WTC11 (cell line): ENCODE data around the gene WDR59. TPM values are rescaled to one million over a fixed set of nuclear protein-coding genes. Genes with fewer than 3 reads are reported as not detected.

Source experiments
- ATAC-seq: fragments of 200-7000 bp; cut with Tn5 transposase; 2 replicates; pipeline ENCODE4 v1.10.0; 2021; ENCODE audit warnings: mild to moderate bottlenecking, moderate library complexity
- CTCF ChIA-PET: fragments of 300-600 bp; sonication (Branson Sonifier 250); formaldehyde crosslinking; loops from one replicate; lab custom pipeline; 2021; ENCODE audit warnings: antibody characterized with exemption; lab: Charles Lee
- POLR2A ChIA-PET: fragments of 350-600 bp; sonication (Branson Sonifier 250); formaldehyde crosslinking; loops from one replicate; lab custom pipeline; 2021; ENCODE audit warnings: antibody characterized with exemption; lab: Charles Lee
- DNase-seq: peaks from one replicate; pipeline ENCODE4 v3.0.0; 2021; ENCODE audit warnings: low spot score
- H3K27ac Mint-ChIP-seq: 2 replicates; pipeline ENCODE4 v1.8.0; 2021; ENCODE audit warnings: mixed read lengths
- H3K27me3 Mint-ChIP-seq: 2 replicates; pipeline ENCODE4 v1.8.0; 2021; ENCODE audit warnings: low read depth, mild to moderate bottlenecking, moderate library complexity, mixed read lengths
- H3K36me3 Mint-ChIP-seq: 2 replicates; pipeline ENCODE4 v1.8.0; 2021; ENCODE audit warnings: mixed read lengths
- H3K4me1 Mint-ChIP-seq: 2 replicates; pipeline ENCODE4 v1.8.0; 2022; ENCODE audit warnings: mixed read lengths
- H3K4me3 Mint-ChIP-seq: 2 replicates; pipeline ENCODE4 v1.8.0; 2021; ENCODE audit warnings: mild to moderate bottlenecking, moderate library complexity, mixed read lengths
- H3K9me3 Mint-ChIP-seq: 2 replicates; pipeline ENCODE4 v1.8.0; 2021; ENCODE audit warnings: mixed read lengths
- ARID4B ChIP-seq: sonication (generic); formaldehyde crosslinking; IDR thresholded peaks from 2 replicates; pipeline ENCODE4 v1.8.0; 2023; ENCODE audit warnings: missing genetic modification reagents, mild to moderate bottlenecking, borderline replicate concordance
- CTCF ChIP-seq: fragments of 200-600 bp; IDR thresholded peaks from 2 replicates; pipeline ENCODE4 v1.8.0; 2022; ENCODE audit warnings: antibody characterized with exemption
- E2F1 ChIP-seq: sonication (generic); formaldehyde crosslinking; IDR thresholded peaks from 2 replicates; pipeline ENCODE4 v1.8.0; 2022; ENCODE audit warnings: mild to moderate bottlenecking, missing genetic modification reagents
- EMX1 ChIP-seq: fragments of 250-450 bp; sonication (Bioruptor Pico); IDR thresholded peaks from 2 replicates; pipeline ENCODE4 v1.8.0; 2021; ENCODE audit warnings: mild to moderate bottlenecking
- FOXJ3 ChIP-seq: sonication (generic); formaldehyde crosslinking; IDR thresholded peaks from 2 replicates; pipeline ENCODE4 v1.9.0; 2021; ENCODE audit warnings: missing genetic modification reagents, mild to moderate bottlenecking, borderline replicate concordance
- FOXK1 ChIP-seq: sonication (generic); formaldehyde crosslinking; IDR thresholded peaks from 2 replicates; pipeline ENCODE4 v1.8.0; 2022; ENCODE audit warnings: mild to moderate bottlenecking, moderate library complexity, missing genetic modification reagents
- FOXP4 ChIP-seq: sonication (generic); formaldehyde crosslinking; IDR thresholded peaks from 2 replicates; pipeline ENCODE4 v1.8.0; 2022; ENCODE audit warnings: mild to moderate bottlenecking, missing genetic modification reagents
- JUN ChIP-seq: sonication (generic); formaldehyde crosslinking; IDR thresholded peaks from 2 replicates; pipeline ENCODE4 v1.8.0; 2023; ENCODE audit warnings: mild to moderate bottlenecking, missing genetic modification reagents
- NFE2L1 ChIP-seq: sonication (generic); formaldehyde crosslinking; IDR thresholded peaks from 2 replicates; pipeline ENCODE4 v1.8.1; 2023; ENCODE audit warnings: missing genetic modification reagents
- NR2C2 ChIP-seq: sonication (generic); formaldehyde crosslinking; IDR thresholded peaks from 2 replicates; pipeline ENCODE4 v1.8.0; 2022; ENCODE audit warnings: mild to moderate bottlenecking, missing genetic modification reagents
- RORB ChIP-seq: fragments of 250-450 bp; sonication (Bioruptor Pico); IDR thresholded peaks from 2 replicates; pipeline ENCODE4 v1.9.0; 2021; ENCODE audit warnings: mild to moderate bottlenecking
- SOX15 ChIP-seq: fragments of 250-450 bp; sonication (Bioruptor Pico); IDR thresholded peaks from 2 replicates; pipeline ENCODE4 v1.9.0; 2021; ENCODE audit warnings: mild to moderate bottlenecking
- SP1 ChIP-seq: sonication (generic); formaldehyde crosslinking; conservative IDR thresholded peaks from 2 replicates; pipeline ENCODE4 v1.8.1; 2022; ENCODE audit warnings: missing genetic modification reagents
- ZBTB43 ChIP-seq: sonication (generic); formaldehyde crosslinking; IDR thresholded peaks from 2 replicates; pipeline ENCODE4 v1.8.1; 2023; ENCODE audit warnings: mild to moderate bottlenecking, missing genetic modification reagents
- ZNF138 ChIP-seq: sonication (generic); formaldehyde crosslinking; conservative IDR thresholded peaks from 2 replicates; pipeline ENCODE4 v1.8.1; 2022; ENCODE audit warnings: mild to moderate bottlenecking, moderate library complexity, missing genetic modification reagents
- ZNF396 ChIP-seq: fragments of 250-450 bp; sonication (Bioruptor Pico); IDR thresholded peaks from 2 replicates; pipeline ENCODE4 v1.8.0; 2021; ENCODE audit warnings: mild to moderate bottlenecking, moderate library complexity, borderline replicate concordance
- ZNF416 ChIP-seq: fragments of 250-450 bp; sonication (Bioruptor Pico); IDR thresholded peaks from 2 replicates; pipeline ENCODE4 v1.9.0; 2021; ENCODE audit warnings: mild to moderate bottlenecking, inconsistent platforms
- ZNF512 ChIP-seq: sonication (generic); formaldehyde crosslinking; IDR thresholded peaks from 2 replicates; pipeline ENCODE4 v1.8.1; 2022; ENCODE audit warnings: missing genetic modification reagents, borderline replicate concordance
- ZNF532 ChIP-seq: fragments of 250-450 bp; sonication (Bioruptor Pico); IDR thresholded peaks from 2 replicates; pipeline ENCODE4 v1.9.0; 2021; ENCODE audit warnings: mild to moderate bottlenecking, borderline replicate concordance
- total RNA-seq: library from RNA; stranded (reverse); gene quantifications from 3 replicates; pipeline ENCODE4 v1.2.3, GENCODE V29; 2021

Gene WDR59
- total RNA-seq, 1 experiment from 2014 or later = 100 TPM

- TF ChIP-seq ARID4B (CRISPR knock-in tag) = no peak
- TF ChIP-seq ZNF416 (CRISPR knock-in tag) = no peak
- no peak for TF ChIP-seq ZNF138 (CRISPR knock-in tag)
- TF ChIP-seq CTCF = no peak
- TF ChIP-seq NR2C2 (CRISPR knock-in tag) = no peak
- no peak for TF ChIP-seq FOXJ3 (CRISPR knock-in tag)
- TF ChIP-seq EMX1 (CRISPR knock-in tag) = no peak
- no peak for TF ChIP-seq ZBTB43 (CRISPR knock-in tag)
- TF ChIP-seq FOXK1 = no peak
- no peak for TF ChIP-seq ZNF512
Measured at GRCh38 chr16:75028544-75029135, 43.7 kb upstream of the WDR59 start (continued).

- no peak overlapping the region for H3K4me3 Mint-ChIP-seq
- H3K36me3 Mint-ChIP-seq = peaks cover 8% of the 10 kb centered on the region; the same call in 1 of the 2 replicates
- no peak for ATAC-seq
- no peak overlapping the region for H3K27ac Mint-ChIP-seq
- no peaks in the 10 kb centered on the region for H3K27me3 Mint-ChIP-seq
- DNase-seq = no peak
- peaks cover 13% of the 10 kb centered on the region for H3K4me1 Mint-ChIP-seq
- CTCF ChIA-PET = interaction anchor here (0.6 kb wide), 1 partner anchor 361 kb away, joined by 4 read pairs; the partner anchor contains the start of gene RFWD3
- H3K9me3 Mint-ChIP-seq = peaks cover 4% of the 10 kb centered on the region; the same call in 1 of the 2 replicates
- POLR2A ChIA-PET = no interaction called here
- TF ChIP-seq SOX15 = no peak
- TF ChIP-seq SP1 (CRISPR knock-in tag) = no peak
- TF ChIP-seq NFE2L1 (CRISPR knock-in tag) = no peak
- no peak for TF ChIP-seq FOXP4 (CRISPR knock-in tag)
- TF ChIP-seq RORB = no peak
- no peak for TF ChIP-seq ZNF532 (CRISPR knock-in tag)
- no peak for TF ChIP-seq E2F1 (CRISPR knock-in tag)
- TF ChIP-seq ZNF396 = no peak
- no peak for TF ChIP-seq JUN
Measured at GRCh38 chr16:75027520-75028300, 42.8 kb upstream of the WDR59 start.
